GM12872 (cell line): Measurements from ENCODE around the gene GSTM4.

Experiments
- TF ChIP-seq, protein P1 (sequence below): IDR thresholded peaks from 3 replicates; pipeline ENCODE4 v1.5.1; 2011; ENCODE audit warnings: low read depth, mild to moderate bottlenecking, low read length, moderate library complexity; ENCODE audit not compliant: insufficient read depth

Gene GSTM4

DNA sequence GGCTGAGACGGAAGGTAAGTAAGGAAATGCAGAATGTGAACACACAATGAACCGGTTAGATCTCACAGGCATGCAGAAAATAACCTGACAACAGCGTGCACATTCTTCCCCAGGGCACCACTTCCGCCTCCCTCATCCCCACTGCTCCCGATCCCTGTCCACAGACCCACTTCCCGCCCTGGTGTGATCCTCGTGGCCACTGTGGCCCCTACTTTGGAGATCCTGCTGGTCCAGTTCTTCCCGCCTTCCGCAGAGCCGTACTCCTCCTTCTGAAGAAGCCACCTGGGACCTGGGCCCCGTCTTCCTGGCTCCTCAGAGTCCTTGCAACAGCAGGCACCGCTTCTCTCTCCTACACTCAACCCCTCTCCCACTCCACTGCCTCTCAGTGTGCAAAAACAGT lies 1.4 kb upstream of the GSTM4 start:
- TF ChIP-seq, protein P1, sequence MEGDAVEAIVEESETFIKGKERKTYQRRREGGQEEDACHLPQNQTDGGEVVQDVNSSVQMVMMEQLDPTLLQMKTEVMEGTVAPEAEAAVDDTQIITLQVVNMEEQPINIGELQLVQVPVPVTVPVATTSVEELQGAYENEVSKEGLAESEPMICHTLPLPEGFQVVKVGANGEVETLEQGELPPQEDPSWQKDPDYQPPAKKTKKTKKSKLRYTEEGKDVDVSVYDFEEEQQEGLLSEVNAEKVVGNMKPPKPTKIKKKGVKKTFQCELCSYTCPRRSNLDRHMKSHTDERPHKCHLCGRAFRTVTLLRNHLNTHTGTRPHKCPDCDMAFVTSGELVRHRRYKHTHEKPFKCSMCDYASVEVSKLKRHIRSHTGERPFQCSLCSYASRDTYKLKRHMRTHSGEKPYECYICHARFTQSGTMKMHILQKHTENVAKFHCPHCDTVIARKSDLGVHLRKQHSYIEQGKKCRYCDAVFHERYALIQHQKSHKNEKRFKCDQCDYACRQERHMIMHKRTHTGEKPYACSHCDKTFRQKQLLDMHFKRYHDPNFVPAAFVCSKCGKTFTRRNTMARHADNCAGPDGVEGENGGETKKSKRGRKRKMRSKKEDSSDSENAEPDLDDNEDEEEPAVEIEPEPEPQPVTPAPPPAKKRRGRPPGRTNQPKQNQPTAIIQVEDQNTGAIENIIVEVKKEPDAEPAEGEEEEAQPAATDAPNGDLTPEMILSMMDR = no peak

GRCh38 chr1:109657395-109657794 lies 1.5 kb downstream of the GSTM4 start:
- TF ChIP-seq, protein P1 = no peak

GRCh38 chr1:109657970-109658369 lies 2.1 kb downstream of the GSTM4 start:
- TF ChIP-seq, protein P1 = no peak

DNA sequence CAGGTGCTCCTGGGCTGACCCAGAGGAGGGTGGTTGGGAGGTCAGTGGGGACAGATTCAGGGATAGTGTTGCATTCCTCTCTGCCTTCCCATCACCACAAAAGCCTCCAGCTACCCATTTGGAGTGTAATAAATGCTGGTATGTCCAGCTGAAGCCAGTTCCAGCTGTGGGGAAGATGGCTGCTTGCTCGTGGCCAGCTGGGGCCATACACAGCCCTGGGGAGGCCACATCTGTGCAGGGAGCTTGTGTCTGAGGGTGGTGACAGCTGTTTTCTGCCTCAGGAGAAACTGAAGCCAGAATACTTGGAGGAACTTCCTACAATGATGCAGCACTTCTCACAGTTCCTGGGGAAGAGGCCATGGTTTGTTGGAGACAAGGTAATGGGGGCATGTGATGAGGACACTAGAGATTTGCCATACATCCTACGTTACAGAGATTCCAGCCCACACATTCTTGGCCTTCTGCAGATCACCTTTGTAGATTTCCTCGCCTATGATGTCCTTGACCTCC lies 2.7 kb downstream of the GSTM4 start:
- TF ChIP-seq, protein P1 = no peak

- TF ChIP-seq, protein P1 = no peak
Observed at GRCh38 chr1:109659145-109659544, 3.2 kb downstream of the GSTM4 start.

- TF ChIP-seq, protein P1 = no peak
Observed at GRCh38 chr1:109659997-109660690, 4.2 kb downstream of the GSTM4 start.

DNA sequence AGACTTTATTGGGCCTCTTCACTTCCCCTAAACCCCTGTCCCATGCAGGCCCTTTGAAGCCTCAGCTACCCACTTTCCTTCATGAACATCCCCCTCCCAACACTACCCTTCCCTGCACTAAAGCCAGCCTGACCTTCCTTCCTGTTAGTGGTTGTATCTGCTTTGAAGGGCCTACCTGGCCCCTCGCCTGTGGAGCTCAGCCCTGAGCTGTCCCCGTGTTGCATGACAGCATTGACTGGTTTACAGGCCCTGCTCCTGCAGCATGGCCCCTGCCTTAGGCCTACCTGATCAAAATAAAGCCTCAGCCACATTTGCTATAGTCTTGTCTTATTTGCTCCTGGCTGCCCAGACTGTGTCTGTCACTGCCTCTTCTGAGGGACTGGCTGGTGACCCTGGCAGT lies 5.5 kb downstream of the GSTM4 start:
- TF ChIP-seq, protein P1 = no peak
